A673 (cell line): ENCODE results near the gene ZC3HAV1L. TPM values are rescaled to one million over a fixed set of nuclear protein-coding genes. Genes with fewer than 3 reads are reported as not detected.
"Not testable (repeated sequence)": the region's sequence is repeated elsewhere in the genome, so short reads cannot be mapped to it uniquely, and the experiment has no call there.

Experiments used
- BruUV-seq: library from RNA; stranded (reverse); fragments of 400-500 nt; replicated peaks from 2 replicates; lab custom pipeline; 2021; lab: Mats Ljungman, UMichigan
- CTCF ChIA-PET: fragments of 300-600 bp; sonication (Branson Sonifier 250); formaldehyde crosslinking; loops from one replicate; lab custom pipeline; 2022; ENCODE audit warnings: antibody characterized with exemption; lab: Charles Lee
- POLR2A ChIA-PET: fragments of 300-600 bp; sonication (Branson Sonifier 250); formaldehyde crosslinking; loops from one replicate; lab custom pipeline; 2022; ENCODE audit warnings: antibody characterized with exemption; ENCODE audit not compliant: low non-redundant PET; lab: Charles Lee
- DNase-seq: peaks from one replicate; pipeline ENCODE4 v3.0.0-alpha.2; 2015; ENCODE audit warnings: low spot score
- H3K27ac ChIP-seq: fragments of 200-600 bp; sonication (generic); 2 replicates; pipeline ENCODE4 v1.5.1; 2016; ENCODE audit warnings: mixed run types, low read depth, mild to moderate bottlenecking, mixed read lengths, antibody characterized with exemption, low read length; ENCODE audit not compliant: poor library complexity, severe bottlenecking
- H3K27me3 ChIP-seq: fragments of 200-600 bp; sonication (generic); replicated peaks from 2 replicates; pipeline ENCODE4 v1.6.1; 2017; ENCODE audit warnings: mixed run types, low read depth, mild to moderate bottlenecking, mixed read lengths, antibody characterized with exemption, low read length; ENCODE audit not compliant: insufficient read depth, poor library complexity
- H3K36me3 ChIP-seq: fragments of 200-600 bp; sonication (generic); 2 replicates; pipeline ENCODE4 v1.6.1; 2016; ENCODE audit warnings: mixed run types, mild to moderate bottlenecking, mixed read lengths, antibody characterized with exemption, low read length; ENCODE audit not compliant: insufficient read depth, poor library complexity, severe bottlenecking
- H3K4me1 ChIP-seq: fragments of 200-600 bp; sonication (generic); 2 replicates; pipeline ENCODE4 v1.6.1; 2017; ENCODE audit warnings: mixed run types, mild to moderate bottlenecking, mixed read lengths, antibody characterized with exemption, low read length; ENCODE audit not compliant: insufficient read depth, poor library complexity, severe bottlenecking
- H3K4me3 ChIP-seq: fragments of 200-600 bp; sonication (generic); 2 replicates; pipeline ENCODE4 v1.5.1; 2016; ENCODE audit warnings: low read depth, mixed run types, mild to moderate bottlenecking, mixed read lengths, low read length; ENCODE audit not compliant: poor library complexity, severe bottlenecking
- H3K9me3 ChIP-seq: fragments of 200-600 bp; sonication (generic); 2 replicates; pipeline ENCODE4 v1.6.1; 2016; ENCODE audit warnings: mixed run types, low read depth, mild to moderate bottlenecking, mixed read lengths, antibody characterized with exemption, low read length; ENCODE audit not compliant: poor library complexity, severe bottlenecking
- CTCF ChIP-seq: fragments of 300-800, 200-600 bp; sonication (generic); conservative IDR thresholded peaks from 2 replicates; pipeline ENCODE4 v1.5.1; 2017; ENCODE audit warnings: low read depth, mild to moderate bottlenecking, antibody characterized with exemption, low read length, moderate library complexity, mixed read lengths
- EZH2 ChIP-seq: fragments of 200-600 bp; sonication (generic); IDR thresholded peaks from 2 replicates; pipeline ENCODE4 v1.6.1; 2017; ENCODE audit warnings: borderline replicate concordance, low read depth, mild to moderate bottlenecking, mixed read lengths, antibody characterized with exemption, low read length; ENCODE audit not compliant: poor library complexity, severe bottlenecking
- intact Hi-C: fragments of 100-400 bp; cut with micrococcal nuclease; formaldehyde crosslinking; loops from one replicate; pipeline ENCODE4 v1.10.0; 2022; ENCODE audit not compliant: unreplicated experiment
- total RNA-seq: library from RNA; stranded (reverse); gene quantifications from 2 replicates; pipeline ENCODE4 v1.2.3, GENCODE V29; 2021

ZC3HAV1L gene
- total RNA-seq, 1 experiment from 2014 or later, result 36.5 TPM

GRCh38 chr7:139032473-139032872 is 3.4 kb downstream of the ZC3HAV1L start:
- DNase-seq, result no peak
- H3K36me3 ChIP-seq, result peaks cover 59% of the 10 kb centered on the region
- no peak overlapping the region for H3K27ac ChIP-seq
- H3K27me3 ChIP-seq, result no peaks in the 10 kb centered on the region
- no peaks in the 10 kb centered on the region for H3K9me3 ChIP-seq
- ChIA-PET POLR2A (no interaction called here), CTCF (no interaction called here)
- BruUV-seq, result no TSS peak
- TF ChIP-seq EZH2 (no peak), CTCF (no peak)
- intact Hi-C loops, result no loop called here
- peaks cover 7% of the 10 kb centered on the region for H3K4me1 ChIP-seq
- no peak overlapping the region for H3K4me3 ChIP-seq

GRCh38 chr7:139029353-139029752 is 6.5 kb downstream of the ZC3HAV1L start:
- TF ChIP-seq CTCF (no peak), EZH2 (no peak)
- H3K36me3 ChIP-seq, result peaks cover 89% of the 10 kb centered on the region

DNA sequence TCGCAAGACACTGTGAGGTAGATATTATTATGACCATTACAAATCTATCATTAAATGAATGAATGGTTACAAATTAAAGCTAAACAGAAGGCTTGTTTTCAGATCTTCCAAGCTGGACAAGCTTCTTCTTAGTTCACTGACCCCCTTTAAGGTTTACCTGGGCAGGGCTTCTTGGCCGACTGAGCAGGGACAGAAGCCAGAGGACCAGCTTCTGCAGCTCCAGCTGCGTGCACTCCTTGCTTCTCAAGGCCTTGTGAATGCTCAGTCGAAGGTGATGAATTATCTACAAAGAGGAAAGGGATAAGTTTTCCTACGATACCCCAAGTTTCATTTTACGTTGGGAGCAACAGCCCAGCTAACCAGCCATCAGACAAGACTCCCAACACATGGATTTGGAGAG is 9.3 kb downstream of the ZC3HAV1L start:
- POLR2A ChIA-PET, result interaction anchor here (0.5 kb wide), 1 partner anchor 333 kb away, joined by 5 read pairs; the partner anchor contains the start of gene LUC7L2
- intact Hi-C loops, result no loop called here
- CTCF ChIA-PET, result no interaction called here
- TF ChIP-seq EZH2, result no peak
- TF ChIP-seq CTCF, result no peak
- Histone ChIP-seq H3K4me3 (no peak overlapping the region), H3K27me3 (no peaks in the 10 kb centered on the region), H3K9me3 (no peaks in the 10 kb centered on the region), H3K27ac (no peak overlapping the region), H3K4me1 (no peaks in the 10 kb centered on the region), H3K36me3 (peaks cover 84% of the 10 kb centered on the region)
- BruUV-seq, result no TSS peak
- no peak for DNase-seq

More at GRCh38 chr7:139029353-139029752, 6.5 kb downstream of the ZC3HAV1L start:
- Histone ChIP-seq H3K9me3 (no peaks in the 10 kb centered on the region), H3K27me3 (no peaks in the 10 kb centered on the region), H3K27ac (no peak overlapping the region), H3K4me3 (no peak overlapping the region), H3K4me1 (peaks cover 3% of the 10 kb centered on the region)
- BruUV-seq, result no TSS peak
- ChIA-PET POLR2A (no interaction called here), CTCF (no interaction called here)
- intact Hi-C loops, result no loop called here
- no peak for DNase-seq

DNA sequence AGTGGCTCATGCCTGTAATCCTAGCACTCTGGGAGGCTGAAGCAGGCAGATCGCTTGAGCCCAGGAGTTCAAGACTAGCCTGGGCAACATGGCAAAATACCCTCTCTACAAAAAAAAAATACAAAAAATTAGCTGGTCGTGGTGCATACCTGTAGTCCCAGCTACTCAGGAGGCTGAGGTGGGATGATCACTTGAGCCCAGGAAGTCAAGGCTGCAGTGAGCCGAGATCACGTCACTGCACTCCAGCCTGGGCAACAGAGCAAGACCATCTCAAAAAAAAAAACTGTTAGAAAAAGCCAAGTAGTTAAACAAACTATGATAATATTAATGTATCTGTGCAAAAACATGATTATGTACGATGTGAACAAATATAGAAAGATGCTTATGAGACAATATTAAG is 10.0 kb downstream of the ZC3HAV1L start:
- H3K9me3 ChIP-seq, CTCF ChIA-PET, H3K4me1 ChIP-seq, POLR2A ChIA-PET, H3K27ac ChIP-seq, H3K4me3 ChIP-seq, intact Hi-C loops, H3K27me3 ChIP-seq, DNase-seq: not testable (repeated sequence)
- TSS peak; percentile 5 for BruUV-seq
- peaks cover 83% of the 10 kb centered on the region for H3K36me3 ChIP-seq
